ENCODE data around the gene GKN2.

Gene GKN2

GRCh38 chr2:68952887-68953521 lies at the start of gene GKN2:
Gene GKN2 (minus strand): TSS chr2:68952893. CDS start chr2:68952861, 32 bp downstream.
- DNase-seq = no peak

- no peak for DNase-seq
Measured at GRCh38 chr2:69001879-69002278, 49.2 kb upstream of the GKN2 start.

GRCh38 chr2:68997401-68997800 lies 44.7 kb upstream of the GKN2 start:
- DNase-seq = no peak

- DNase-seq = no peak
Measured at GRCh38 chr2:68995916-68996315, 43.2 kb upstream of the GKN2 start.

- DNase-seq = no peak
Measured at GRCh38 chr2:68994864-68995263, 42.2 kb upstream of the GKN2 start.

GRCh38 chr2:68993660-68994059 lies 41.0 kb upstream of the GKN2 start:
- DNase-seq = no peak

GRCh38 chr2:68992933-68993332 lies 40.2 kb upstream of the GKN2 start:
- no peak for DNase-seq

GRCh38 chr2:68992341-68992740 lies 39.6 kb upstream of the GKN2 start:
- no peak for DNase-seq

- no peak for DNase-seq
Measured at GRCh38 chr2:68989035-68989434, 36.3 kb upstream of the GKN2 start.

GRCh38 chr2:68987021-68987503 lies 34.4 kb upstream of the GKN2 start:
- peak in 2 of 14 donors; percentile 1 to 43 for DNase-seq

- DNase-seq = no peak
Measured at GRCh38 chr2:68980956-68981355, 28.3 kb upstream of the GKN2 start.

- no peak for DNase-seq
Measured at GRCh38 chr2:68978098-68978497, 25.4 kb upstream of the GKN2 start.

GRCh38 chr2:68977453-68977852 lies 24.8 kb upstream of the GKN2 start:
- no peak for DNase-seq

- DNase-seq = no peak
Measured at GRCh38 chr2:68975844-68976243, 23.2 kb upstream of the GKN2 start.

GRCh38 chr2:68974946-68975665 lies 22.4 kb upstream of the GKN2 start:
- DNase-seq = no peak

GRCh38 chr2:68974251-68974650 lies 21.6 kb upstream of the GKN2 start, which contains the start of gene GKN1:
Gene GKN1 (plus strand): TSS chr2:68974636. CDS start chr2:68974678, 42 bp downstream.
- DNase-seq = no peak

- no peak for DNase-seq
Measured at GRCh38 chr2:68971591-68972231, 19.0 kb upstream of the GKN2 start.

GRCh38 chr2:68970566-68971265 lies 18.0 kb upstream of the GKN2 start:
- no peak for DNase-seq

- no peak for DNase-seq
Measured at GRCh38 chr2:68969736-68970490, 17.2 kb upstream of the GKN2 start.

GRCh38 chr2:68968221-68968620 lies 15.5 kb upstream of the GKN2 start:
- no peak for DNase-seq

GRCh38 chr2:68964282-68964681 lies 11.6 kb upstream of the GKN2 start:
- no peak for DNase-seq

GRCh38 chr2:68961380-68961779 lies 8.7 kb upstream of the GKN2 start:
- DNase-seq = no peak

Measured in C1 segment of cervical spinal cord (tissue), 14 donors.